ENCODE data around the gene LDAH.

DNA sequence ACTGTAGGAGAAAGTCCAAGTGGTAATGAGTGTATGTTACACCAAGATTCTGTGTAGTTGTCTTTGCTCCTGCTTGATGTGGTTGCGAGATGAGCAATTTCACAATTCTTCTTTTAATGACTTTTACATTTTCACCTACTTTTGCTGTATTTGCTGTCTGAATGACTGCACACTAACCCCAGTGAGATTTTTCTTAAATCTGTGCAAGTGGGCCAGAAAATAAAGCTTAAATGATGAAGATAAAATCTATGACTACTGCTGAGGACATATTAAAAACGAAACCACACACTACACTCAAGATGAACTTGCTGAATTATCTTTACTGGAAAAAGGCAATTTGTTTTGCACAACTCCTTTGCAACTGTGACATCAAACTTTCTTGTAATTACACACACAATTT is 4.1 kb downstream of the LDAH start:
- TF ChIP-seq EZH2phosphoT487 (IDR thresholded peaks at IDR 0.05; ENCODE audit: insufficient read depth, low read depth), result no peak
- TF ChIP-seq EZH2 (IDR thresholded peaks at IDR 0.05; ENCODE audit: insufficient read depth, poor library complexity, severe bottlenecking), result no peak

All from GM23248 (cell line).